HEK293 (cell line): ENCODE measurements around the gene HINFP.

Experiments
- HIC1 ChIP-seq: fragments of 450-650 bp; formaldehyde crosslinking; IDR thresholded peaks from 2 replicates; pipeline ENCODE4 v1.5.1; 2016; ENCODE audit warnings: missing biosample characterization, missing genetic modification characterization
- INSM2 ChIP-seq: fragments of 450-650 bp; formaldehyde crosslinking; IDR thresholded peaks from 2 replicates; pipeline ENCODE4 v1.5.1; 2016; ENCODE audit warnings: missing biosample characterization, missing genetic modification characterization
- KLF16 ChIP-seq: fragments of 450-650 bp; formaldehyde crosslinking; IDR thresholded peaks from 2 replicates; pipeline ENCODE4 v1.5.1; 2017; ENCODE audit warnings: missing biosample characterization, missing genetic modification characterization
- KLF7 ChIP-seq: fragments of 450-650 bp; formaldehyde crosslinking; IDR thresholded peaks from 2 replicates; pipeline ENCODE4 v1.5.1; 2016; ENCODE audit warnings: missing biosample characterization, missing genetic modification characterization, borderline replicate concordance
- KLF9 ChIP-seq: fragments of 450-650 bp; formaldehyde crosslinking; IDR thresholded peaks from 2 replicates; pipeline ENCODE4 v1.5.1; 2016; ENCODE audit warnings: missing biosample characterization, missing genetic modification characterization, low read depth
- PRDM1 ChIP-seq: fragments of 450-650 bp; formaldehyde crosslinking; IDR thresholded peaks from 2 replicates; pipeline ENCODE4; 2016; ENCODE audit warnings: missing biosample characterization, missing genetic modification characterization
- SETDB1 ChIP-seq: IDR thresholded peaks from one replicate; pipeline ENCODE4 v1.6.1; 2017; ENCODE audit warnings: mild to moderate bottlenecking, low read length, moderate library complexity, mixed read lengths; ENCODE audit not compliant: insufficient read length
- SP2 ChIP-seq: fragments of 450-650 bp; formaldehyde crosslinking; IDR thresholded peaks from 2 replicates; pipeline ENCODE4 v1.5.1; 2016; ENCODE audit warnings: missing biosample characterization, missing genetic modification characterization
- SP3 ChIP-seq: fragments of 450-650 bp; formaldehyde crosslinking; IDR thresholded peaks from 2 replicates; pipeline ENCODE4 v1.5.1; 2016; ENCODE audit warnings: missing biosample characterization, missing genetic modification characterization
- SP7 ChIP-seq: fragments of 450-650 bp; formaldehyde crosslinking; IDR thresholded peaks from 2 replicates; pipeline ENCODE4 v1.5.1; 2016; ENCODE audit warnings: missing biosample characterization, missing genetic modification characterization
- WT1 ChIP-seq: fragments of 450-650 bp; formaldehyde crosslinking; IDR thresholded peaks from 2 replicates; pipeline ENCODE4 v1.5.1; 2016; ENCODE audit warnings: missing biosample characterization, missing genetic modification characterization
- ZBTB21 ChIP-seq: fragments of 450-650 bp; formaldehyde crosslinking; IDR thresholded peaks from 2 replicates; pipeline ENCODE4 v1.5.1; 2017; ENCODE audit warnings: missing biosample characterization, missing genetic modification characterization
- ZFHX2 ChIP-seq: fragments of 450-650 bp; formaldehyde crosslinking; conservative IDR thresholded peaks from 2 replicates; pipeline ENCODE4 v1.5.1; 2016; ENCODE audit warnings: missing biosample characterization, missing genetic modification characterization
- ZNF155 ChIP-seq: fragments of 450-650 bp; formaldehyde crosslinking; IDR thresholded peaks from 2 replicates; pipeline ENCODE4 v1.5.1; 2016; ENCODE audit warnings: missing biosample characterization, missing genetic modification characterization
- ZNF24 ChIP-seq: fragments of 450-650 bp; formaldehyde crosslinking; IDR thresholded peaks from 2 replicates; pipeline ENCODE4 v1.5.1; 2016; ENCODE audit warnings: missing biosample characterization, missing genetic modification characterization
- ZNF324 ChIP-seq: fragments of 450-650 bp; formaldehyde crosslinking; IDR thresholded peaks from 2 replicates; pipeline ENCODE4 v1.5.1; 2016; ENCODE audit warnings: missing biosample characterization, missing genetic modification characterization
- ZNF335 ChIP-seq: fragments of 450-650 bp; formaldehyde crosslinking; conservative IDR thresholded peaks from 2 replicates; pipeline ENCODE4 v1.5.1; 2016; ENCODE audit warnings: missing biosample characterization, missing genetic modification characterization
- ZNF341 ChIP-seq: fragments of 450-650 bp; formaldehyde crosslinking; IDR thresholded peaks from 2 replicates; pipeline ENCODE4; 2016; ENCODE audit warnings: low read depth, missing biosample characterization, missing genetic modification characterization
- ZNF501 ChIP-seq: fragments of 450-650 bp; formaldehyde crosslinking; IDR thresholded peaks from 2 replicates; pipeline ENCODE4 v1.5.1; 2016; ENCODE audit warnings: missing biosample characterization, missing genetic modification characterization
- ZNF555 ChIP-seq: fragments of 450-650 bp; formaldehyde crosslinking; conservative IDR thresholded peaks from 2 replicates; pipeline ENCODE4 v1.5.1; 2017; ENCODE audit warnings: missing biosample characterization, mild to moderate bottlenecking, missing genetic modification characterization, inconsistent platforms
- ZNF560 ChIP-seq: fragments of 450-650 bp; formaldehyde crosslinking; IDR thresholded peaks from 2 replicates; pipeline ENCODE4 v1.5.1; 2017; ENCODE audit warnings: missing biosample characterization, missing genetic modification characterization, borderline replicate concordance
- ZNF561 ChIP-seq: fragments of 450-650 bp; IDR thresholded peaks from 2 replicates; pipeline ENCODE4 v1.5.1; 2018; ENCODE audit warnings: missing biosample characterization, missing genetic modification characterization, borderline replicate concordance
- ZNF670 ChIP-seq: fragments of 450-650 bp; formaldehyde crosslinking; IDR thresholded peaks from 2 replicates; pipeline ENCODE4 v1.5.1; 2016; ENCODE audit warnings: missing biosample characterization, missing genetic modification characterization, low read depth
- ZXDB ChIP-seq: fragments of 450-650 bp; formaldehyde crosslinking; IDR thresholded peaks from 2 replicates; pipeline ENCODE4 v1.5.1; 2016; ENCODE audit warnings: missing biosample characterization, missing genetic modification characterization
- TF ChIP-seq, protein P1 (sequence below): fragments of 450-650 bp; formaldehyde crosslinking; IDR thresholded peaks from 2 replicates; pipeline ENCODE4 v1.5.1; 2016; ENCODE audit warnings: missing biosample characterization, missing genetic modification characterization, borderline replicate concordance
- TF ChIP-seq, protein P2 (sequence below): fragments of 450-650 bp; formaldehyde crosslinking; IDR thresholded peaks from 2 replicates; pipeline ENCODE4 v1.5.1; 2017; ENCODE audit warnings: missing biosample characterization, missing genetic modification characterization

The HINFP gene

DNA sequence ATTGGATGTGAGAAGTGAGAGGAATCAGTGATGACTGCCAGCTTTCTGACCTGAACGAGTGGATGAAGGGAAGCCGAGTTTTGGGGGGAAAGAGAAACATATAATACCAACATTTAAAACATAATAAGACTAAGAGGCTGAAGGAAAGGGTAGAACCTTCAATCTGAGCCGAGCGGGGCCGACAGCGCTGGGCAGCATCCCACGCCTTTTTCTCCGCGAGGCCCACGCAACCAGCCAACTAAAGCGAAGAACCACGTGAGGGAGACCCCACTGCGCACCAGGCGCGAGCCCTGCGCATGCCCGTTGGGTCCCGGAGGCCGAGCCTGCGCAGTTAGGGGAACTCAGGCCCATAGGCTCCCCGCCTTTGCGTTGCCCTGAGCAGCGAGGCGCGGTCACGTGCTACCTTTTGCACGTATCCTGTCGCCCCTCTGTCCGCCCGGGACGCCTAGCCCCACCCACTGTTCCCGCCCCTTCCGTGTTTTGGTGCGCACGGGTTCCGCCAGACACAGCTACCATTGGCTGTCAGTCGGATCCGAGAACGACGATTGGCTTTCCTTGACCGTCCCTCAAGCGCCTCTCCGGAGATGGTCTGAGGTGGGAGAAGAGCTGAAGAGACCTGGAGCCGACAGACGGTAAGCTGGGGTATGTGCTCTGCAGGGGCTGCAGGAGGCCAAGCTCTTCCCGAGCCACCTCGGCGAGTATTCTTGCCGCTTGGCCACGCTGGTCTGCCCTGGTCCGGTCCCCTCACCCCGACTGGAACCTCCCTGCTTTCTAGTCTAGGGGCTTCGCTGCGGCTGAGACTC lies at the start of gene HINFP (continued):
- TF ChIP-seq SP7 (tag by site-specific recombination) (peak; percentile 48), ZNF341 (tag by site-specific recombination) (peak; percentile 74), ZNF670 (tag by site-specific recombination) (no peak), ZNF324 (tag by site-specific recombination) (0 out of 2 replicates have a peak, but pooled peaks have one; percentile 41), ZNF561 (peak; percentile 52; the same call in 1 of the 2 replicates), WT1 (tag by site-specific recombination) (peak; percentile 17; the same call in 1 of the 2 replicates), ZNF560 (tag by site-specific recombination) (no peak), ZNF335 (tag by site-specific recombination) (peak; percentile 44), ZNF501 (peak; percentile 67; the same call in 1 of the 2 replicates), KLF9 (0 out of 2 replicates have a peak, but pooled peaks have one; percentile 38), PRDM1 (tag by site-specific recombination) (peak; percentile 54; the same call in 1 of the 2 replicates), INSM2 (tag by site-specific recombination) (0 out of 2 replicates have a peak, but pooled peaks have one; percentile 6), ZFHX2 (peak; percentile 89), ZNF555 (tag by site-specific recombination) (no peak), SP3 (peak; percentile 85), ZXDB (tag by site-specific recombination) (peak; percentile 95), ZNF155 (tag by site-specific recombination) (no peak), SP2 (tag by site-specific recombination) (peak; percentile 98), ZBTB21 (tag by site-specific recombination) (0 out of 2 replicates have a peak, but pooled peaks have one; percentile 19), HIC1 (tag by site-specific recombination) (peak; percentile 53; the same call in 1 of the 2 replicates), ZNF24 (tag by site-specific recombination) (0 out of 2 replicates have a peak, but pooled peaks have one; percentile 70), SETDB1 (no peak), KLF16 (peak; percentile 45; the same call in 1 of the 2 replicates), KLF7 (tag by site-specific recombination) (peak; percentile 21; the same call in 1 of the 2 replicates)
- TF ChIP-seq, protein P1, sequence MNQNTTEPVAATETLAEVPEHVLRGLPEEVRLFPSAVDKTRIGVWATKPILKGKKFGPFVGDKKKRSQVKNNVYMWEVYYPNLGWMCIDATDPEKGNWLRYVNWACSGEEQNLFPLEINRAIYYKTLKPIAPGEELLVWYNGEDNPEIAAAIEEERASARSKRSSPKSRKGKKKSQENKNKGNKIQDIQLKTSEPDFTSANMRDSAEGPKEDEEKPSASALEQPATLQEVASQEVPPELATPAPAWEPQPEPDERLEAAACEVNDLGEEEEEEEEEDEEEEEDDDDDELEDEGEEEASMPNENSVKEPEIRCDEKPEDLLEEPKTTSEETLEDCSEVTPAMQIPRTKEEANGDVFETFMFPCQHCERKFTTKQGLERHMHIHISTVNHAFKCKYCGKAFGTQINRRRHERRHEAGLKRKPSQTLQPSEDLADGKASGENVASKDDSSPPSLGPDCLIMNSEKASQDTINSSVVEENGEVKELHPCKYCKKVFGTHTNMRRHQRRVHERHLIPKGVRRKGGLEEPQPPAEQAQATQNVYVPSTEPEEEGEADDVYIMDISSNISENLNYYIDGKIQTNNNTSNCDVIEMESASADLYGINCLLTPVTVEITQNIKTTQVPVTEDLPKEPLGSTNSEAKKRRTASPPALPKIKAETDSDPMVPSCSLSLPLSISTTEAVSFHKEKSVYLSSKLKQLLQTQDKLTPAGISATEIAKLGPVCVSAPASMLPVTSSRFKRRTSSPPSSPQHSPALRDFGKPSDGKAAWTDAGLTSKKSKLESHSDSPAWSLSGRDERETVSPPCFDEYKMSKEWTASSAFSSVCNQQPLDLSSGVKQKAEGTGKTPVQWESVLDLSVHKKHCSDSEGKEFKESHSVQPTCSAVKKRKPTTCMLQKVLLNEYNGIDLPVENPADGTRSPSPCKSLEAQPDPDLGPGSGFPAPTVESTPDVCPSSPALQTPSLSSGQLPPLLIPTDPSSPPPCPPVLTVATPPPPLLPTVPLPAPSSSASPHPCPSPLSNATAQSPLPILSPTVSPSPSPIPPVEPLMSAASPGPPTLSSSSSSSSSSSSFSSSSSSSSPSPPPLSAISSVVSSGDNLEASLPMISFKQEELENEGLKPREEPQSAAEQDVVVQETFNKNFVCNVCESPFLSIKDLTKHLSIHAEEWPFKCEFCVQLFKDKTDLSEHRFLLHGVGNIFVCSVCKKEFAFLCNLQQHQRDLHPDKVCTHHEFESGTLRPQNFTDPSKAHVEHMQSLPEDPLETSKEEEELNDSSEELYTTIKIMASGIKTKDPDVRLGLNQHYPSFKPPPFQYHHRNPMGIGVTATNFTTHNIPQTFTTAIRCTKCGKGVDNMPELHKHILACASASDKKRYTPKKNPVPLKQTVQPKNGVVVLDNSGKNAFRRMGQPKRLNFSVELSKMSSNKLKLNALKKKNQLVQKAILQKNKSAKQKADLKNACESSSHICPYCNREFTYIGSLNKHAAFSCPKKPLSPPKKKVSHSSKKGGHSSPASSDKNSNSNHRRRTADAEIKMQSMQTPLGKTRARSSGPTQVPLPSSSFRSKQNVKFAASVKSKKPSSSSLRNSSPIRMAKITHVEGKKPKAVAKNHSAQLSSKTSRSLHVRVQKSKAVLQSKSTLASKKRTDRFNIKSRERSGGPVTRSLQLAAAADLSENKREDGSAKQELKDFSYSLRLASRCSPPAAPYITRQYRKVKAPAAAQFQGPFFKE (tag by site-specific recombination), result no peak
- TF ChIP-seq, protein P2, sequence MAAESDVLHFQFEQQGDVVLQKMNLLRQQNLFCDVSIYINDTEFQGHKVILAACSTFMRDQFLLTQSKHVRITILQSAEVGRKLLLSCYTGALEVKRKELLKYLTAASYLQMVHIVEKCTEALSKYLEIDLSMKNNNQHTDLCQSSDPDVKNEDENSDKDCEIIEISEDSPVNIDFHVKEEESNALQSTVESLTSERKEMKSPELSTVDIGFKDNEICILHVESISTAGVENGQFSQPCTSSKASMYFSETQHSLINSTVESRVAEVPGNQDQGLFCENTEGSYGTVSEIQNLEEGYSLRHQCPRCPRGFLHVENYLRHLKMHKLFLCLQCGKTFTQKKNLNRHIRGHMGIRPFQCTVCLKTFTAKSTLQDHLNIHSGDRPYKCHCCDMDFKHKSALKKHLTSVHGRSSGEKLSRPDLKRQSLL, result peak; percentile 36; the same call in 1 of the 2 replicates
